HUES48 (cell line): Measurements from ENCODE around the gene EXOC6.
"Not testable (repeated sequence)": the region's sequence is repeated elsewhere in the genome, so short reads cannot be mapped to it uniquely, and the experiment has no call there.

ENCODE experiments used
- H3K27ac ChIP-seq: one replicate; pipeline ENCODE4 v1.7.0; 2013; ENCODE audit warnings: low read depth, low read length, inconsistent platforms
- H3K27me3 ChIP-seq: 2 replicates; pipeline ENCODE4 v1.6.1; 2013; ENCODE audit warnings: mild to moderate bottlenecking, low read length; ENCODE audit not compliant: control insufficient read depth, insufficient read depth
- H3K36me3 ChIP-seq: 2 replicates; pipeline ENCODE4 v1.6.1; 2013; ENCODE audit warnings: low read length; ENCODE audit not compliant: control insufficient read depth, insufficient read depth
- H3K4me1 ChIP-seq: 2 replicates; pipeline ENCODE4 v1.6.1; 2013; ENCODE audit warnings: mild to moderate bottlenecking, low read length; ENCODE audit not compliant: control insufficient read depth, insufficient read depth
- H3K4me3 ChIP-seq: 2 replicates; pipeline ENCODE4 v1.5.1; 2013; ENCODE audit warnings: mild to moderate bottlenecking, low read depth, low read length
- H3K9ac ChIP-seq: 2 replicates; pipeline ENCODE4 v1.6.1; 2013; ENCODE audit warnings: mild to moderate bottlenecking, low read depth, low read length, moderate library complexity
- H3K9me3 ChIP-seq: 2 replicates; pipeline ENCODE4 v1.6.1; 2013; ENCODE audit warnings: low read length; ENCODE audit not compliant: control insufficient read depth, insufficient read depth

The EXOC6 gene

DNA sequence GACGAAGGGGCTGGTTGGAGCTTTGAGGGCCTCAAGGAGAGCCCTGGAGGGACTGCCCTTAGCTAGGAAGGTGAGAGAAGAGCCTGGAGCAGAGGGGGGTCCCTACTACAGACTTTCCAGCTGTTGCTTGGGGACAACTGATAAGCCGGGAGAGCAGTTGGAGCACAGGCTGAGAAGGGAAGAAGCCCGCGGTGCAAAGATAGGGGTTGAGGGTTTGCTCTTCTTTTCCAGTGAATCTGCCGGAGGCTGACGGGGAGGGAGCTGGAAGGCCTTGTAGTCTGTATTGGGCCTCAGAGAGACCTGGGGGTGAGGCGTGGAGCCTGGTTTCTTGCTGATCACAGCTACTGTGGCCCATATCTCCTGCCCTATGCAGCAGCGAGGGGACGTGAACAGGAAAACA lies 249.1 kb downstream of the EXOC6 start:
- H3K27me3 ChIP-seq = no peaks in the 10 kb centered on the region
- H3K4me1 ChIP-seq = no peaks in the 10 kb centered on the region; the same call in 1 of the 2 replicates
- H3K4me3 ChIP-seq = no peak overlapping the region
- H3K9me3 ChIP-seq = no peaks in the 10 kb centered on the region
- H3K36me3 ChIP-seq = no peaks in the 10 kb centered on the region
- no peak overlapping the region for H3K27ac ChIP-seq
- H3K9ac ChIP-seq = no peak overlapping the region

GRCh38 chr10:93098816-93099215 lies 250.5 kb downstream of the EXOC6 start:
- Histone ChIP-seq H3K9ac (no peak overlapping the region), H3K4me3 (no peak overlapping the region), H3K36me3 (no peaks in the 10 kb centered on the region), H3K27ac (no peak overlapping the region), H3K4me1 (no peaks in the 10 kb centered on the region; the same call in 1 of the 2 replicates), H3K27me3 (no peaks in the 10 kb centered on the region), H3K9me3 (no peaks in the 10 kb centered on the region)

DNA sequence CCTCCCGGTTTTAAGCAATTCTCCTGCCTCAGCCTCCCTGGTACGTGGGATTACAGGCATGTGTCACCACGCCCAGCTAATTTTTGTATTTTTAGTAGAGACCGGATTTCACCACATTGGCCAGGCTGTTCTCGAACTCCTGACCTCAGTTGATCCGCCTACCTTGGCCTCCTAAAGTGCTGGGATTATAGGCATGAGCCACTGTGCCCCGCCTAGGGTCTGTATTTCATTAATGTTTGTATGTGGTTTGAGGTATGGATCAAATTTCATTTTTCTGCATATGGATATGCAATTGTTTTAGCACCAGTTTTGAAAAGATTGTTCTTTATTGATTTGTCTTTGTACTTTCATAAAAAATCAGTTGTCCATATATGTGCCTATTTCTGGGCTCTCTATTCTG lies 251.3 kb downstream of the EXOC6 start:
- Histone ChIP-seq H3K9ac (no peak overlapping the region), H3K9me3 (0 out of 2 replicates have a peak, but pooled peaks cover 2% of the 10 kb centered on the region), H3K36me3 (no peaks in the 10 kb centered on the region), H3K27ac (no peak overlapping the region), H3K27me3 (no peaks in the 10 kb centered on the region), H3K4me3 (no peak overlapping the region), H3K4me1 (no peaks in the 10 kb centered on the region; the same call in 1 of the 2 replicates)

DNA sequence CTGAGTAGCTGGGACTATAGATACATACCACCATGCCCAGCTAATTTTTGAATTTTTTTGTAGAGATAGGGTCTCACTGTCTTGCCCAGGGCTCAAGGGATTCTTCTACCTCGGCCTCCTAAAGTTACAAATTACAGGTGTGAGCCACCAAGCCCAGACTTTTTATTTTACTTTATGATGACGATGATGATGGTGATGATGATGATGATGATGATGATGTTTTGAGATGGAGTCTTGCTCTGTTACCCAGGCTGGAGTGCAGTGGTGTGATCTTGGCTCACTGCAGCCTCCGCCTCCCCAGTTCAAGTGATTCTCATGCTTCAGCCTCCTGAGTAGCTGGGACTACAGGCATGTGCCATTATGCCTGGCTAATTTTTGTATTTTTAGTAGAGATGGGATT lies 252.8 kb downstream of the EXOC6 start:
- H3K4me3 ChIP-seq, H3K9ac ChIP-seq, H3K9me3 ChIP-seq, H3K27ac ChIP-seq, H3K36me3 ChIP-seq, H3K27me3 ChIP-seq, H3K4me1 ChIP-seq: not testable (repeated sequence)

DNA sequence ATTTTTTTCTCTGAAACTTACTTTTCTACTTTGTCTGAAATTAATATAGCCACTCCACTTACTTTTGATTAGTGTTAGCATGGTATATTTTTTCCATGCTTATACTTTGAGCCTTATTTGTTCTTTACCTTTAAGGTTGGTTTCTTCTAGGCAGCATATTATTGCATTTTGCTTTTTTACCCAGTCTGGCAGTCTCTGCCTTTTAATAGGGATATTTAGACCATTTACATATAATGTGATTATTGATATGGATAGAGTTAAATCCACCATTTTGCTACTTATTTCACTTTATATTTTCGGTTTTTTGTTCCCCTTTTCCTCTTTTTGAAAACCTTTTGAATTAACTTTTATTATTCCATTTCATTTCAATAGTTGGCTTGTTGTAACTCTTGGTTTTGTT lies 255.6 kb downstream of the EXOC6 start:
- 0 out of 2 replicates have a peak, but pooled peaks cover 2% of the 10 kb centered on the region for H3K4me1 ChIP-seq
- H3K27me3 ChIP-seq = no peaks in the 10 kb centered on the region
- 0 out of 2 replicates have a peak, but pooled peaks cover 2% of the 10 kb centered on the region for H3K9me3 ChIP-seq
- no peak overlapping the region for H3K27ac ChIP-seq
- H3K9ac ChIP-seq = no peak overlapping the region
- no peaks in the 10 kb centered on the region for H3K36me3 ChIP-seq
- no peak overlapping the region for H3K4me3 ChIP-seq

- Histone ChIP-seq H3K9me3 (0 out of 2 replicates have a peak, but pooled peaks cover 2% of the 10 kb centered on the region), H3K27me3 (no peaks in the 10 kb centered on the region), H3K4me3 (no peak overlapping the region), H3K9ac (no peak overlapping the region), H3K36me3 (no peaks in the 10 kb centered on the region), H3K27ac (no peak overlapping the region), H3K4me1 (0 out of 2 replicates have a peak, but pooled peaks cover 2% of the 10 kb centered on the region)
Observed at GRCh38 chr10:93106631-93107072, 258.3 kb downstream of the EXOC6 start.
